ENCODE measurements around the gene LMNB1. TPM values are rescaled to one million over a fixed set of nuclear protein-coding genes. Genes with fewer than 3 reads are reported as not detected.
"Not testable (repeated sequence)": the region's sequence is repeated elsewhere in the genome, so short reads cannot be mapped to it uniquely, and the experiment has no call there.

Gene LMNB1
- total RNA-seq, 1 donor from 2014 or later = 223 TPM

GRCh38 chr5:126757713-126758357 lies 19.1 kb upstream of the LMNB1 start:
- Mint-ChIP-seq H3K4me1 (peaks cover 38% of the 10 kb centered on the region), H3K4me3 (peak overlapping the region; percentile 61), H3K27me3 (no peaks in the 10 kb centered on the region), H3K36me3 (ENCODE audit: low read depth) (no peaks in the 10 kb centered on the region), H3K27ac (peak overlapping the region; percentile 89), H3K9me3 (peaks cover 4% of the 10 kb centered on the region)
- DNase-seq = no peak
- intact Hi-C loops (cut with micrococcal nuclease) = no loop called here

- Mint-ChIP-seq H3K4me3 (no peak overlapping the region), H3K27me3 (no peaks in the 10 kb centered on the region), H3K36me3 (ENCODE audit: low read depth) (no peaks in the 10 kb centered on the region), H3K27ac (peak overlapping the region; percentile 56), H3K9me3 (peaks cover 4% of the 10 kb centered on the region), H3K4me1 (peaks cover 37% of the 10 kb centered on the region)
- intact Hi-C loops (cut with micrococcal nuclease) = no loop called here
- no peak for DNase-seq
Measured at GRCh38 chr5:126763371-126763770, 13.6 kb upstream of the LMNB1 start.

GRCh38 chr5:126769703-126770102 lies 7.2 kb upstream of the LMNB1 start:
- no peak for DNase-seq
- no peaks in the 10 kb centered on the region for H3K9me3 Mint-ChIP-seq
- H3K36me3 Mint-ChIP-seq (ENCODE audit: low read depth) = no peaks in the 10 kb centered on the region
- H3K27ac Mint-ChIP-seq = no peak overlapping the region
- H3K4me1 Mint-ChIP-seq = peaks cover 5% of the 10 kb centered on the region
- no peaks in the 10 kb centered on the region for H3K27me3 Mint-ChIP-seq
- intact Hi-C loops (cut with micrococcal nuclease) = loop anchor here (10.0 kb wide), 1 partner anchor 325 kb away; no protein-coding TSS in a partner anchor
- no peak overlapping the region for H3K4me3 Mint-ChIP-seq

- DNase-seq, H3K9me3 Mint-ChIP-seq, H3K4me3 Mint-ChIP-seq, H3K27me3 Mint-ChIP-seq, H3K27ac Mint-ChIP-seq: not testable (repeated sequence)
- intact Hi-C loops (cut with micrococcal nuclease) = loop anchor here (10.0 kb wide), 1 partner anchor 329 kb away; no protein-coding TSS in a partner anchor
- Mint-ChIP-seq H3K4me1 (peaks cover 15% of the 10 kb centered on the region), H3K36me3 (ENCODE audit: low read depth) (peaks cover 12% of the 10 kb centered on the region)
Measured at GRCh38 chr5:126773536-126773935, 3.4 kb upstream of the LMNB1 start.

- H3K27ac Mint-ChIP-seq, H3K27me3 Mint-ChIP-seq, DNase-seq, H3K9me3 Mint-ChIP-seq, H3K4me3 Mint-ChIP-seq: not testable (repeated sequence)
- peaks cover 20% of the 10 kb centered on the region for H3K36me3 Mint-ChIP-seq (ENCODE audit: low read depth)
- H3K4me1 Mint-ChIP-seq = peaks cover 21% of the 10 kb centered on the region
- intact Hi-C loops (cut with micrococcal nuclease) = loop anchor here (10.0 kb wide), 1 partner anchor 330 kb away; no protein-coding TSS in a partner anchor
Measured at GRCh38 chr5:126774595-126774994, 2.3 kb upstream of the LMNB1 start.

- Mint-ChIP-seq H3K9me3 (no peaks in the 10 kb centered on the region), H3K4me3 (peak overlapping the region; percentile 97), H3K36me3 (ENCODE audit: low read depth) (peaks cover 25% of the 10 kb centered on the region), H3K27ac (peak overlapping the region; percentile 98), H3K27me3 (no peaks in the 10 kb centered on the region), H3K4me1 (peaks cover 35% of the 10 kb centered on the region)
- intact Hi-C loops (cut with micrococcal nuclease) = loop anchor here (1.0 to 10.0 kb wide), 4 partner anchors 210 to 740 kb away; partner anchors contain the start of genes MARCHF3 and PRRC1
- peak; percentile 88 for DNase-seq
Measured at GRCh38 chr5:126777257-126777974, 480 bp downstream of the LMNB1 start.

GRCh38 chr5:126777975-126778674 lies 1.2 kb downstream of the LMNB1 start:
- Mint-ChIP-seq H3K4me3 (peak overlapping the region; percentile 97), H3K9me3 (no peaks in the 10 kb centered on the region), H3K4me1 (peaks cover 35% of the 10 kb centered on the region), H3K27ac (peak overlapping the region; percentile 98), H3K27me3 (no peaks in the 10 kb centered on the region), H3K36me3 (ENCODE audit: low read depth) (peaks cover 25% of the 10 kb centered on the region)
- peak; percentile 98 for DNase-seq
- intact Hi-C loops (cut with micrococcal nuclease) = loop anchor here (1.0 to 10.0 kb wide), 6 partner anchors 33 to 739 kb away; partner anchors contain the start of genes MARCHF3 and PRRC1

GRCh38 chr5:126778675-126779403 lies 1.9 kb downstream of the LMNB1 start:
- H3K4me1 Mint-ChIP-seq = peaks cover 39% of the 10 kb centered on the region
- H3K4me3 Mint-ChIP-seq = peak overlapping the region; percentile 97
- peaks cover 30% of the 10 kb centered on the region for H3K36me3 Mint-ChIP-seq (ENCODE audit: low read depth)
- H3K27ac Mint-ChIP-seq = peak overlapping the region; percentile 98
- no peak for DNase-seq
- intact Hi-C loops (cut with micrococcal nuclease) = loop anchor here (1.0 to 10.0 kb wide), 4 partner anchors 32 to 334 kb away; no protein-coding TSS in a partner anchor
- H3K9me3 Mint-ChIP-seq = no peaks in the 10 kb centered on the region
- H3K27me3 Mint-ChIP-seq = no peaks in the 10 kb centered on the region

- Mint-ChIP-seq H3K4me3 (peak overlapping the region; percentile 97), H3K9me3 (no peaks in the 10 kb centered on the region), H3K27ac (peak overlapping the region; percentile 98), H3K4me1 (peaks cover 39% of the 10 kb centered on the region), H3K36me3 (ENCODE audit: low read depth) (peaks cover 30% of the 10 kb centered on the region), H3K27me3 (no peaks in the 10 kb centered on the region)
- DNase-seq = peak; percentile 85
- intact Hi-C loops (cut with micrococcal nuclease) = loop anchor here (1.0 to 10.0 kb wide), 2 partner anchors 104 to 535 kb away; no protein-coding TSS in a partner anchor
Measured at GRCh38 chr5:126780165-126780827, 3.4 kb downstream of the LMNB1 start.

GRCh38 chr5:126788409-126788808 lies 11.5 kb downstream of the LMNB1 start:
- not testable (repeated sequence) for DNase-seq, H3K9me3 Mint-ChIP-seq, H3K27me3 Mint-ChIP-seq
- H3K4me3 Mint-ChIP-seq = peak overlapping the region; percentile 8
- peaks cover 46% of the 10 kb centered on the region for H3K4me1 Mint-ChIP-seq
- peak overlapping the region; percentile 68 for H3K27ac Mint-ChIP-seq
- peaks cover 16% of the 10 kb centered on the region for H3K36me3 Mint-ChIP-seq (ENCODE audit: low read depth)
- intact Hi-C loops (cut with micrococcal nuclease) = loop anchor here (2.0 to 10.0 kb wide), 2 partner anchors 14 to 526 kb away; no protein-coding TSS in a partner anchor

GRCh38 chr5:126793097-126793496 lies 16.2 kb downstream of the LMNB1 start:
- Mint-ChIP-seq H3K27ac (peak overlapping the region; percentile 22), H3K4me1 (peaks cover 49% of the 10 kb centered on the region), H3K36me3 (ENCODE audit: low read depth) (peaks cover 18% of the 10 kb centered on the region), H3K27me3 (no peaks in the 10 kb centered on the region), H3K4me3 (peak overlapping the region; percentile 14), H3K9me3 (no peaks in the 10 kb centered on the region)
- intact Hi-C loops (cut with micrococcal nuclease) = no loop called here
- no peak for DNase-seq

GRCh38 chr5:126793648-126794047 lies 16.7 kb downstream of the LMNB1 start:
- H3K27me3 Mint-ChIP-seq; DNase-seq; H3K9me3 Mint-ChIP-seq; H3K4me3 Mint-ChIP-seq; intact Hi-C loops (cut with micrococcal nuclease): not testable (repeated sequence)
- Mint-ChIP-seq H3K4me1 (peaks cover 49% of the 10 kb centered on the region), H3K27ac (peak overlapping the region; percentile 22), H3K36me3 (ENCODE audit: low read depth) (peaks cover 19% of the 10 kb centered on the region)

All from activated CD4-positive, alpha-beta T cell treated with anti-CD3 and anti-CD28 coated beads, Interleukin-2, amount 10 ng/mL, durations not matched to agents 24 days and 14 days (primary cell).